ENCODE measurements around the gene CST3.

CST3 gene

DNA sequence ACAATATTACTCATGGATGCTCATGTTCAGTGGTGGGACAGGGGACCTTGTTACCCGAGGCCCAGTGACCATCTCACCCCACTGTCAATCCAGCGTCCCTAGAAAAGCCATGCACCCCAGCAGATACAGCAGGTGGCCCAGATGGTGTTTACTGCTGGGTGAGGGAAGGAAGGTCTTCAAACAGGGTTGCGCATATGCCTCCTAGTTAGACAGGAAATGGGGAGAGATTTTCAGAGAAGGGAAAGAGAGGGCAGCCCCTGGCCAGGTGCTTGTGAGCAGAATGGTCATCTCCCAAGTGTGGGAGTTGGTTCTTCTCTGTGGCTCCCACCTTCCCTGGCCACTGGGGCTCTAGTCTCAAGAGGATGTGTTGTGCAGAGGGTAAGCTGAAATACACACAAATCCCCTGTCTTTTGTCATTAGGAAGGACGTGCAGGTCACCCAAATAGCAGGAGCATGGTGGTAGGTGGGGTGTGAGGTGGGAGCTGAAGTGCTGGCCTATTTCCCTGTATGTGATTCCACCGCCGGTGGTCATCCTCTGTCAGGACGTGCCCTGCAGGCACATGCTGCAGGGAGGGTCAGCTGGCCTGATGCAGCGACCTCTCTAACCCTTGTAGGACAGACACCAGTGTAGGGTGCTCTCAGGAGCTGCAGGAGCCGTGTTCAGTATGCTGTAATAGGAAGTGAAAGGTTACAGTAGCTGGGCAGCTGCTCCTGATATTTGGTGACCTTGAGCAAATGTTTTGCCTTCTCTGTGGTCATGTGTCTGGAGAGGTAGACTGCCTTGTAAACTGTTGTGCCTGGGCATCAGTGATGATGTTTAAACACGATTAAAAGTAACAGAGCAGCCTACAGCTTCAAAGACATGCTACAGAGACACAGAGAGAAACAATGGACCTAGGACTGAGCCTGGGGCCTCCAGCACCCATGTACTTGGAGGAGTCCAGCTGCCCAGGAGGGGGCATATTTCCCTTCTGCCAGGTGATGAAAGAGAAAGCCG is 3.2 kb upstream of the CST3 start:
- Histone ChIP-seq H4K20me1 (ENCODE audit: insufficient read depth, low read length) (no peaks in the 10 kb centered on the region), H3K9me3 (replicated peaks; ENCODE audit: insufficient read depth, low read length) (no peaks in the 10 kb centered on the region), H3K27ac (ENCODE audit: low read length) (no peak overlapping the region), H3F3A (ENCODE audit: insufficient read depth, low read length) (no peaks in the 10 kb centered on the region), H3K9me2 (replicated peaks; ENCODE audit: insufficient read depth, low read length) (no peaks in the 10 kb centered on the region), H3K79me2 (ENCODE audit: low read length) (no peaks in the 10 kb centered on the region), H3K9ac (ENCODE audit: low read length) (no peak overlapping the region), H3K4me1 (ENCODE audit: low read length) (no peaks in the 10 kb centered on the region), H3K27me3 (replicated peaks; ENCODE audit: insufficient read depth, low read length) (no peaks in the 10 kb centered on the region), H2AFZ (ENCODE audit: low read length) (no peak overlapping the region), H3K4me3 (ENCODE audit: low read length) (no peak overlapping the region), H3K4me2 (ENCODE audit: low read depth, low read length) (no peak overlapping the region), H3K36me3 (replicated peaks; ENCODE audit: insufficient read depth, low read length) (no peaks in the 10 kb centered on the region)
- no peak for DNase-seq
- TF ChIP-seq EZH2 (optimal IDR thresholded peaks at IDR 0.05; ENCODE audit: low read depth, low read length) (no peak), EZH2phosphoT487 (IDR thresholded peaks at IDR 0.05; ENCODE audit: low read length) (no peak)
- TF ChIP-seq, protein P1, sequence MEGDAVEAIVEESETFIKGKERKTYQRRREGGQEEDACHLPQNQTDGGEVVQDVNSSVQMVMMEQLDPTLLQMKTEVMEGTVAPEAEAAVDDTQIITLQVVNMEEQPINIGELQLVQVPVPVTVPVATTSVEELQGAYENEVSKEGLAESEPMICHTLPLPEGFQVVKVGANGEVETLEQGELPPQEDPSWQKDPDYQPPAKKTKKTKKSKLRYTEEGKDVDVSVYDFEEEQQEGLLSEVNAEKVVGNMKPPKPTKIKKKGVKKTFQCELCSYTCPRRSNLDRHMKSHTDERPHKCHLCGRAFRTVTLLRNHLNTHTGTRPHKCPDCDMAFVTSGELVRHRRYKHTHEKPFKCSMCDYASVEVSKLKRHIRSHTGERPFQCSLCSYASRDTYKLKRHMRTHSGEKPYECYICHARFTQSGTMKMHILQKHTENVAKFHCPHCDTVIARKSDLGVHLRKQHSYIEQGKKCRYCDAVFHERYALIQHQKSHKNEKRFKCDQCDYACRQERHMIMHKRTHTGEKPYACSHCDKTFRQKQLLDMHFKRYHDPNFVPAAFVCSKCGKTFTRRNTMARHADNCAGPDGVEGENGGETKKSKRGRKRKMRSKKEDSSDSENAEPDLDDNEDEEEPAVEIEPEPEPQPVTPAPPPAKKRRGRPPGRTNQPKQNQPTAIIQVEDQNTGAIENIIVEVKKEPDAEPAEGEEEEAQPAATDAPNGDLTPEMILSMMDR (IDR thresholded peaks at IDR 0.05; ENCODE audit: low read length), result no peak

GRCh38 chr20:23640018-23640601 is 2.4 kb upstream of the CST3 start:
- Histone ChIP-seq H3K27ac (ENCODE audit: low read length) (no peak overlapping the region), H3K4me3 (ENCODE audit: low read length) (no peak overlapping the region), H4K20me1 (ENCODE audit: insufficient read depth, low read length) (no peaks in the 10 kb centered on the region), H3F3A (ENCODE audit: insufficient read depth, low read length) (no peaks in the 10 kb centered on the region), H3K79me2 (ENCODE audit: low read length) (no peaks in the 10 kb centered on the region), H3K9me3 (replicated peaks; ENCODE audit: insufficient read depth, low read length) (no peaks in the 10 kb centered on the region), H3K27me3 (replicated peaks; ENCODE audit: insufficient read depth, low read length) (no peaks in the 10 kb centered on the region), H2AFZ (ENCODE audit: low read length) (no peak overlapping the region), H3K4me1 (ENCODE audit: low read length) (no peaks in the 10 kb centered on the region), H3K9me2 (replicated peaks; ENCODE audit: insufficient read depth, low read length) (no peaks in the 10 kb centered on the region), H3K36me3 (replicated peaks; ENCODE audit: insufficient read depth, low read length) (no peaks in the 10 kb centered on the region), H3K9ac (ENCODE audit: low read length) (no peak overlapping the region), H3K4me2 (ENCODE audit: low read depth, low read length) (no peak overlapping the region)
- DNase-seq, result no peak
- TF ChIP-seq EZH2 (optimal IDR thresholded peaks at IDR 0.05; ENCODE audit: low read depth, low read length), result no peak

DNA sequence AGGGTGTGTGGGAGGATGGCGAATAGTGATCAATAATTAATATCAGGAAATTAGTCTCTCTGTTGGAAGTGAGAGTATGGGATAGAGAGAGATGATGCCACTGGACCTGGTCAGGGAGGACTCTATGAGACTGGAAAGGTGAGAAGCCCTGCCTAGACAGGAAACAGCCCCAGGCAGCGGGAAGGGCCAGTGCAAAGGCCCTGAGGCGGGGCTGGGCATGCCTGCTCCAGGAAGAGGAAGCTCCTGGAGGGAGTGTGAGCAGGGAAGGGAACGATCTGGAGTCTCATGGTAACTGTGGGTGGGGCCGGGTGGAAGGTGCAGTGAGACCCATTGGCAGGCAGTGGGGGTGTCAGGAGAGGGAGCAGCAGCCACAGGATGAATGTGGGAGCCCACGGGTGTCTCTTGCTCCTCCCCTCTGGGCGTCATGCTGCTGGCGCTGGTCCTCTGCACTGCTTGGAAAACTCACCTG is 1.8 kb upstream of the CST3 start:
- Histone ChIP-seq H3K27me3 (replicated peaks; ENCODE audit: insufficient read depth, low read length) (no peaks in the 10 kb centered on the region), H3K4me3 (ENCODE audit: low read length) (no peak overlapping the region), H2AFZ (ENCODE audit: low read length) (no peak overlapping the region), H3K79me2 (ENCODE audit: low read length) (no peaks in the 10 kb centered on the region), H3K9me2 (replicated peaks; ENCODE audit: insufficient read depth, low read length) (no peaks in the 10 kb centered on the region), H3F3A (ENCODE audit: insufficient read depth, low read length) (no peaks in the 10 kb centered on the region), H3K4me2 (ENCODE audit: low read depth, low read length) (no peak overlapping the region), H3K27ac (ENCODE audit: low read length) (no peak overlapping the region), H4K20me1 (ENCODE audit: insufficient read depth, low read length) (no peaks in the 10 kb centered on the region), H3K36me3 (replicated peaks; ENCODE audit: insufficient read depth, low read length) (no peaks in the 10 kb centered on the region), H3K9ac (ENCODE audit: low read length) (no peak overlapping the region), H3K9me3 (replicated peaks; ENCODE audit: insufficient read depth, low read length) (no peaks in the 10 kb centered on the region), H3K4me1 (ENCODE audit: low read length) (no peaks in the 10 kb centered on the region)
- DNase-seq, result no peak
- TF ChIP-seq EZH2phosphoT487 (IDR thresholded peaks at IDR 0.05; ENCODE audit: low read length) (no peak), EZH2 (optimal IDR thresholded peaks at IDR 0.05; ENCODE audit: low read depth, low read length) (no peak)
- TF ChIP-seq, protein P1 (IDR thresholded peaks at IDR 0.05; ENCODE audit: low read length), result no peak

Data from MM.1S (cell line).